ENCODE results near the gene BCLAF3.

BCLAF3 gene

DNA sequence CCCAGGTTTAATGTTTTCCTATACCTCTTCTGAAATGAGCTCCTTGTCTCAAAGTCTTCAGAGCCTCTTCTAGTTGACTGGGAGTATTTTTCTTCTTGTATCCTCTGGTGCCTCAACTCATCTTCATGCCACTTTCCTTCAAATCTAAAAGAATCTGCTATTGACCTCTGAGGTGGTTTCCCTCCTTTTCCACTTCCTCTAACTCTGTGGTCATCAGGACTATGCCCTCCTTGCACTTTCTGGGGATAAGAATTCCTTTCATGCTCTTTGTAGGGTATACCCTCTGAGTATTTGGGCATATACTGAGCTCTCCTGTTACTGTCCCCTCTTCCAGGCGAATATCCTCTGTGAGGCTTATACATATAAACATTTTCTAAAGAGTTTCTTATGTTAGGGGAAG is 24.8 kb downstream of the BCLAF3 start:
- TF ChIP-seq POLR2AphosphoS5 (IDR thresholded peaks at IDR 0.05; ENCODE audit: low read depth, low read length) = no peak
- TF ChIP-seq TAF1 (IDR thresholded peaks at IDR 0.05; ENCODE audit: borderline replicate concordance, low read depth, low read length) = no peak
- TF ChIP-seq POLR2A (IDR thresholded peaks at IDR 0.05; ENCODE audit: low read depth, low read length) = no peak
- FAIRE-seq (peak; percentile 57), DNase-seq (ENCODE audit: insufficient read length) (no peak)

DNA sequence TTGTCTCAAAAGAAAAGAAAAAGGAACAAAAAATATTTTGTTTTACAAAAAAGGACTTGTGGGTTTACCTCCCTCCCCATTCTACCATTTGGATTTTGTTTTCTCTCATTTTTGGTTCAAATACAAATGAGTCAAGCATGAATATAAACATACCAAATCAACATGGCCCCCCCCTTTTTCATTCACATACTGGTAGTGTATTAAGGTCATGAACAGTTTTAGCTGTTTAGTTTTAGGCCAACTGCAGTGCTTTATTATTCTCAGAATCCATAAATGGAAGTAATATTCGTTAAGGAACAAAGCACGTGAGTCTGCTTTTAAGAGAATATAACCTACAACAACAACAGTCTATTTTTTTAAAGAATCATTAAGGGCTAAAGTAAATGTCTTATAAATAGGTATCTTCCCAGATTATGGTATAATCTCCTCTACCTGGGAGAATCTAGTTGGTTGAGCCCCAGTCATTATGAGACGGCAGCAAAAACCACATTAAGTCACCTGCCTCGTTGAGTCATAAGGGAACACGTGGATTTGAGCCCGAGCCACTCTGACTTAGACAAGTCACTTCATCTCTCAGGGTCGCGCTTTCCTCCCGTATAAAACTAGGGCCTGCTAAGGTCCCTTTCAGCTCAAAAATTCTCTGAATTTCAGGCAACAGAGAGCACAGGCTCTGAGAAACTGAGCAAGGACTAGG is 26.7 kb downstream of the BCLAF3 start:
- no peak for TF ChIP-seq TAF1 (IDR thresholded peaks at IDR 0.05; ENCODE audit: borderline replicate concordance, low read depth, low read length)
- no peak for TF ChIP-seq POLR2AphosphoS5 (IDR thresholded peaks at IDR 0.05; ENCODE audit: low read depth, low read length)
- TF ChIP-seq POLR2A (IDR thresholded peaks at IDR 0.05; ENCODE audit: low read depth, low read length) = no peak
- no peak for DNase-seq (ENCODE audit: insufficient read length)
- peak; percentile 79 for FAIRE-seq

DNA sequence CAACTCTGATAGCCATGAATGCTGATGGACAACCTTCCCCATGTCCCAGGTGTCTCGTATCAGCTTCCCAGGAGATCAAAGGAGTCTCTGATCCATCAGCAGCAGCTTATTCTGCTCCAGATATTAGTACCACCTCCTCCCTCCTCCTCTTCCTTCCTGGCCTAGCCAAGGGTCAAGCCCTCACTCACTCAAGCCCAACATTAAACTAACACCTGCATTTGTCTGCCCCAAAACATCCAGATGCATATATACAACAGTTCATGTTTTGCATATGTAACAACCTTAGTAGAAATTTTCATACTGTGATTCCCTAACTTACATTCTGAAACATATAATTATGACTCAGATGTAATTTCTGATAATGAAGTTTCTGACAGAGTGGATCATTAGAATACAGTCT is 29.9 kb downstream of the BCLAF3 start:
- TF ChIP-seq TAF1 (IDR thresholded peaks at IDR 0.05; ENCODE audit: borderline replicate concordance, low read depth, low read length) (no peak), POLR2A (IDR thresholded peaks at IDR 0.05; ENCODE audit: low read depth, low read length) (no peak), POLR2AphosphoS5 (IDR thresholded peaks at IDR 0.05; ENCODE audit: low read depth, low read length) (no peak)
- FAIRE-seq (peak; percentile 21), DNase-seq (ENCODE audit: insufficient read length) (no peak)

DNA sequence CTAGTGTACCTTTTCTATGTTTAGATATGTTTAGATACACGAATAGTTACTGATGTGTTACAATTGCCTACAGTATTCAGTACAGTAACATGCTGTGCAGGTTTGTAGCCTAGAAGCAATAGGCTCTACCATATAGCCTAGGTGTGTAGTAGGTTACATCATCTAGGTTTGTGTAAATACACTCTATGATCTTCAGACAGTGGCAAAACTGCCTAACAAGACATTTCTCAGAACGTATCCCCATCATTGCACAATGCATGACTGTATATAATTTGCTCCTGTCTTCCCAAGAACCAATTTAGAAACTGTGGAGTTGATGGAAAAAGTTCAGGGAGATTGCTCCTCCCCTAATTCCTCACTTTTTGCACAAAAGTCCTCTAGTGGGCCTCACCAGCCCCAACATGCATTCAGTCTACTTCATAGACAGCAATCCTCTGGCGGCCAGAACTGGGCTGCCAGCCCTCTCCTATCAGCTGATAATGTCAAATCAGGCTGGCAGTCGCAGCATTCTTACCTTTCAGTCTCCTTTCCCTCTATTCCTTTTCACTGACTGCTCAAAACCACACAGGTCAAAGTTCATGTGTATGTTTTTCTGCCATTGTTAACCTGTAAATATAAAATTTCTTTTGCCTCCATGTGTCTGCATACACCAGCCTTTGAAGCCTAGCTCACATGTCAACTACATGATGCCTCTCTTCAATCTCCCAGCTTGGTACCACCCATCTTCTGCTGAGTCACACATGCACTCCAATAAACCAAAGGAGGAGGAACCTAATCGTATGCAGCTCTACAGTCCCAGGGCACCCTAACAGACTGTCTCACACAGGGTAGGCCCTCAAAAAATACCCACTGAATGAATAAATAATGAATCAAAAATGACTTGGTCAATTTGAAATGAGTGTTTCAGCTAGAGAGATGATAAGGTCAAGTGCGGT is 32.0 kb downstream of the BCLAF3 start:
- FAIRE-seq = peak; percentile 40
- DNase-seq (ENCODE audit: insufficient read length) = no peak
- TF ChIP-seq POLR2A (IDR thresholded peaks at IDR 0.05; ENCODE audit: low read depth, low read length) (no peak), TAF1 (IDR thresholded peaks at IDR 0.05; ENCODE audit: borderline replicate concordance, low read depth, low read length) (no peak), POLR2AphosphoS5 (IDR thresholded peaks at IDR 0.05; ENCODE audit: low read depth, low read length) (no peak)

DNA sequence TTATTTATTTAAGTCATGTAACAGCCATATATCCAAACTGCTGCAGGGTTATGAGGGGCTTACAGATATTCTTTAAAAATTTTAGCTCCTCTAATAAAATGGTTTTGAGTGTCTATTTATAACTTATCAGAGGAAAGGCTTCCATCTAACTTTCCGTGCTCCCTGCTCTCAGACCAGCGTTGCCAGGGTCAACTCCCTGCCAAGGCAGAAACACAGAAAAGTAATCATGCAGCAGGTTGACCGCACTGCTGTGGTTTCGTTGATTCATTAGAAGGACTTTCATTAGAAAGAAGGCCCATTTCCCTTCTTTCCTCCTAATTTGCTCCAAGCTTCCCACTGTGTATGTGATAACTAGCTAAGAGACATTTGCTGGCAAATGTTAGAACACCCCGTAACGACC is 33.9 kb downstream of the BCLAF3 start:
- TF ChIP-seq POLR2AphosphoS5 (IDR thresholded peaks at IDR 0.05; ENCODE audit: low read depth, low read length) (no peak), POLR2A (IDR thresholded peaks at IDR 0.05; ENCODE audit: low read depth, low read length) (no peak), TAF1 (IDR thresholded peaks at IDR 0.05; ENCODE audit: borderline replicate concordance, low read depth, low read length) (no peak)
- no peak for DNase-seq (ENCODE audit: insufficient read length)
- FAIRE-seq = no peak

DNA sequence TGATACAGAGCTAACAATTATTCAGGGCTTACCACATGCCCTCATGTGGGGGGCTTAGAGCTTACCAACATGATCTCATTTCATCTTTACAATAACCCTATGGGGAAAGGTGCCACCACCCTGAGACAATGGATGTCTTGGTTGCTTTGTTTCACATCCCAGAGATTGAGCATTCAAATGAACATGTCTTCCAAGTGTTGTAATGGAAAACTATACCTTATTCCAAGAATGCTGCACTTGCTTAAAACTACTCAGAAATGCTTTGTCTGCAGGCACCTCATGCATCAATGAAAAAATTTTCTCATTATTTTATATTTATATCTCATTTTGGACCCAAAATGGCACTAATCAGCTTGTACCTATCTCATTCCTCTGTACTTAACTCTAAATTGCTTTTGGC is 34.6 kb downstream of the BCLAF3 start:
- TF ChIP-seq POLR2A (IDR thresholded peaks at IDR 0.05; ENCODE audit: low read depth, low read length) (no peak), TAF1 (IDR thresholded peaks at IDR 0.05; ENCODE audit: borderline replicate concordance, low read depth, low read length) (no peak), POLR2AphosphoS5 (IDR thresholded peaks at IDR 0.05; ENCODE audit: low read depth, low read length) (no peak)
- no peak for DNase-seq (ENCODE audit: insufficient read length)
- no peak for FAIRE-seq

DNA sequence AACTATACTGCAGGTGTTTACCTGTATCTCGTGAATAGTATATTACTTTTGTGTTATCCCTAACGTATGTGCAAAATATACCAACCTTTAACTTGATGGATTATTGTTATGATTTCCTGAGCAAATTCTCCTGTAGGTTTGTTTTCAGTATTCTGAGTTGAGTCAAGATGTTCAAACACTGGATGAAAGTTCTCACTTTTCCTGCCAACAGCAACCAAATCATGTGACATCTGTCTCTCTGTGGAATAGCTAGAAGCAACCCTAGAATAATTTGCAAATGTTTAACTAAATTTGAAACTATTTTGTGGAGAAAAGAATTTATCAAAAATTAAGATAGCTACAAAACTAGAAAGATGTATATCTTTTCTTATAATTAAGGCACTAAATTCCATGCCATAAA is 35.6 kb downstream of the BCLAF3 start:
- DNase-seq (ENCODE audit: insufficient read length) (no peak), FAIRE-seq (no peak)
- TF ChIP-seq POLR2A (IDR thresholded peaks at IDR 0.05; ENCODE audit: low read depth, low read length) = no peak
- TF ChIP-seq TAF1 (IDR thresholded peaks at IDR 0.05; ENCODE audit: borderline replicate concordance, low read depth, low read length) = no peak
- TF ChIP-seq POLR2AphosphoS5 (IDR thresholded peaks at IDR 0.05; ENCODE audit: low read depth, low read length) = no peak

DNA sequence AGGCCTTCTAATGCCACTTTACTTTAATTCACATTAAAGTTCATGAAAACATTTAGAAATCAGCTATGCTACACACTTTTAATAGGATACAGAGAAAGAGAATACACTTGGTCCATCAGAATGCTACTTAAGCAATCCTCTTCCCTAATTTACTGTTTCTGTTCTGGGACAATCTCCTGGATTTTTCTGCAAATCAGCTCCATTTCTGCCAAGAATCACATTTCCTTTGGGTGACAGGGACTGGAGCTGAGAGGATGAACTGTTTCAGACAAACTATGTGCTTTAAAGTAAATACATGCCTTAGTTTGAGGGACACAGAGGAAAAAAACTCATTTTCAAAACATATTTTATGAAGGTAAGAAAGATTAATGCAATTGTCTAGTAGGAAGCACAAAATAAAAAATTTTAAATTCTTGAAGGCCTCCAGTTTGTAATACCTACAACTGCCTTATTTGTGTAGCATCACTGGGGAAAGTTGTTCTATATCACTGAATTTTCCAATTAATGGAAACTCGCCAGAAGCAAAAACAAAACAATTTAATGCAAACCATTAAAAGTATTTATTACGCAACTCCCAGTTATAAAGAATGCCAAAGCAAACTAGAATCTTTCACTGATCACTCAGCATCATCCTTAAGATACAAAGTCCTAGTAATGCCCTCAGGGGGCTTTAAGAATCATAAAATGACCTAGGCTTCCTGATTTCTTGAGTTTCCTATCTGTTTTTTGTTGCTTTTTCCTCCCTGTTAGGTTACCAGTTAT is 36.3 kb downstream of the BCLAF3 start:
- FAIRE-seq = no peak
- TF ChIP-seq POLR2AphosphoS5 (IDR thresholded peaks at IDR 0.05; ENCODE audit: low read depth, low read length) = no peak
- TF ChIP-seq POLR2A (IDR thresholded peaks at IDR 0.05; ENCODE audit: low read depth, low read length) = no peak
- no peak for TF ChIP-seq TAF1 (IDR thresholded peaks at IDR 0.05; ENCODE audit: borderline replicate concordance, low read depth, low read length)
- no peak for DNase-seq (ENCODE audit: insufficient read length)

DNA sequence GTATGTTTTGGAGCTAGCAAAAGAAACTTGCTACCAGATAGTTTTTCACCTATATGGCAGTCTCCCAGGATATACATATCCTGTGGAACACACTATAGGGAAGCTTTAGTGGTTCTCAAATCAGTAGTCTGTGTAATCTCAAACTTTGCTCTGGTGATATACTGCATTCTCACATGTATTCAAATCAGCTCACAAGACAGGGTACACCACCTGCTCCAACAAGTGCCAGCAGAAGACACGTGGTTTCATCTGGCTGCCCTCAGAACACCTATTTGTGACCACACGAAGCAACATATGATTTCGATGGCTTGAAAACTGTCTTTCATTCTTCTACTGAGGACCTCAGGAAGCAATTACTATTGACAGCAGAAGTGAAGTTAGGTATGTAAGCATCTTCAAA is 37.7 kb downstream of the BCLAF3 start:
- no peak for DNase-seq (ENCODE audit: insufficient read length)
- FAIRE-seq = peak; percentile 14
- TF ChIP-seq POLR2A (IDR thresholded peaks at IDR 0.05; ENCODE audit: low read depth, low read length) = no peak
- TF ChIP-seq POLR2AphosphoS5 (IDR thresholded peaks at IDR 0.05; ENCODE audit: low read depth, low read length) = no peak
- TF ChIP-seq TAF1 (IDR thresholded peaks at IDR 0.05; ENCODE audit: borderline replicate concordance, low read depth, low read length) = no peak

DNA sequence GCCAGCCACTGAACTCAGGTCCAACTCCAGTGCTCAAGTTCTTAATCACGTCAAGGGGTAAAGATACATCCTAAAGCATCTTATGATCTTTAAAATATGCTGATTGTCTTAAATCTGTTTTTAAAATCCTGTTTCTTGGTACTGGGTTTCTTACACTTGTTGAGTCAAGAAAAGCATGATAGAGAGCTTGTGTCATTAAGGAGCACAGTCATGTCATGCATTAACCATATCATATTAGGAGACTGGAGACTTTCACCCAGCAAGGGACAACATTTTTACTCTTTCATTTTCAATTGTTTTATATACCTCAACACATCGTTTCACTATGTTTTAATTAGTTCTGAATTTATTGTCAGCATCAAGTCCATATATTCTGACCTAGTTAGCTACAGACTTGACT is 41.5 kb downstream of the BCLAF3 start:
- TF ChIP-seq POLR2A (IDR thresholded peaks at IDR 0.05; ENCODE audit: low read depth, low read length) = no peak
- TF ChIP-seq TAF1 (IDR thresholded peaks at IDR 0.05; ENCODE audit: borderline replicate concordance, low read depth, low read length) = no peak
- TF ChIP-seq POLR2AphosphoS5 (IDR thresholded peaks at IDR 0.05; ENCODE audit: low read depth, low read length) = no peak
- peak; percentile 5 for FAIRE-seq
- no peak for DNase-seq (ENCODE audit: insufficient read length)

DNA sequence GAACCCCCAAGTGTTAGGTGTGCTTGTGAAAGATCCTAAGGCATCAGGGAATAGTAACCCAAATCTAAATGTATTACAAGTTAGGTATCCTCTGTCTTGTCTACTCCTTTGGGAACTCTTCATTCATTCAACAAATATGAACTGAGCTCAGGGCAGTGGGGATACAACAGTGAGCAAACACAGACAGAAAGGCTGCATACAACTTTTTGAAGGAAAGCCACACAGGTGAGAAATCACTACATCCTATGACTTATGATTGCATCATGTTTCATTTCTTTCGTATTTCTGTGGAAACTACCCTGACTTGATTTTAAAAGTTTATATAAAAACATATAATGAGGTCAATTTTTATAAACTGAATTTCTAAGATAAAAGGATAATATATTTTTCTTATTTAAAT is 43.2 kb downstream of the BCLAF3 start:
- FAIRE-seq (no peak), DNase-seq (ENCODE audit: insufficient read length) (no peak)

More for the DNA sequence above, 43.2 kb downstream of the BCLAF3 start:
- TF ChIP-seq POLR2A (IDR thresholded peaks at IDR 0.05; ENCODE audit: low read depth, low read length) = no peak
- TF ChIP-seq POLR2AphosphoS5 (IDR thresholded peaks at IDR 0.05; ENCODE audit: low read depth, low read length) = no peak
- no peak for TF ChIP-seq TAF1 (IDR thresholded peaks at IDR 0.05; ENCODE audit: borderline replicate concordance, low read depth, low read length)
